ENCODE results near the gene TSEN2. TPM values are rescaled to one million over a fixed set of nuclear protein-coding genes. Genes with fewer than 3 reads are reported as not detected.

The TSEN2 gene
- total and polyA plus RNA-seq, 2 of the 13 experiments (the other 11 are each of a cell fraction or from before 2014, with no cell fraction given) = 11.0 to 17.3 TPM

GRCh38 chr3:12444582-12445471 lies 39.5 kb upstream of the TSEN2 start (continued):
- TF ChIP-seq ZNF710 (CRISPR knock-in tag; IDR thresholded peaks at IDR 0.05; ENCODE audit: borderline replicate concordance) (peak; percentile 0; the same call in 1 of the 2 replicates), ARNTL (CRISPR knock-in tag; IDR thresholded peaks at IDR 0.05) (no peak; the same call in 1 of the 2 replicates), ZNF468 (CRISPR knock-in tag; IDR thresholded peaks at IDR 0.05) (no peak), SP1 (IDR thresholded peaks at IDR 0.05) (no peak), SP1 (CRISPR knock-in tag; IDR thresholded peaks at IDR 0.05) (no peak), PHF8 (CRISPR knock-in tag; IDR thresholded peaks at IDR 0.05) (peak; percentile 49; the same call in 1 of the 2 replicates), PLSCR1 (CRISPR knock-in tag; IDR thresholded peaks at IDR 0.05; ENCODE audit: borderline replicate concordance) (no peak), CHD4 (IDR thresholded peaks at IDR 0.05; ENCODE audit: borderline replicate concordance, low read length) (peak; percentile 44; the same call in 1 of the 2 replicates), ZNF800 (CRISPR knock-in tag; IDR thresholded peaks at IDR 0.05) (no peak), EED (CRISPR knock-in tag; IDR thresholded peaks at IDR 0.05) (no peak), ZNF816 (CRISPR knock-in tag; IDR thresholded peaks at IDR 0.05; ENCODE audit: borderline replicate concordance) (no peak), SP140L (CRISPR knock-in tag; IDR thresholded peaks at IDR 0.05; ENCODE audit: borderline replicate concordance) (no peak), GATAD2A (CRISPR knock-in tag; IDR thresholded peaks at IDR 0.05) (peak; percentile 49; the same call in 1 of the 2 replicates), ATF2 (CRISPR knock-in tag; IDR thresholded peaks at IDR 0.05) (peak; percentile 14; the same call in 1 of the 2 replicates), MBD4 (IDR thresholded peaks at IDR 0.05; ENCODE audit: borderline replicate concordance, low read length) (no peak), NFATC3 (CRISPR knock-in tag; IDR thresholded peaks at IDR 0.05) (no peak), ZFP36L2 (CRISPR knock-in tag; IDR thresholded peaks at IDR 0.05) (no peak), IKZF4 (CRISPR knock-in tag; IDR thresholded peaks at IDR 0.05; ENCODE audit: borderline replicate concordance, low read depth, not compliant biosample characterization) (peak; percentile 59), FOSL1 (CRISPR knock-in tag; IDR thresholded peaks at IDR 0.05; ENCODE audit: borderline replicate concordance) (no peak)
- TF ChIP-seq, protein P1, sequence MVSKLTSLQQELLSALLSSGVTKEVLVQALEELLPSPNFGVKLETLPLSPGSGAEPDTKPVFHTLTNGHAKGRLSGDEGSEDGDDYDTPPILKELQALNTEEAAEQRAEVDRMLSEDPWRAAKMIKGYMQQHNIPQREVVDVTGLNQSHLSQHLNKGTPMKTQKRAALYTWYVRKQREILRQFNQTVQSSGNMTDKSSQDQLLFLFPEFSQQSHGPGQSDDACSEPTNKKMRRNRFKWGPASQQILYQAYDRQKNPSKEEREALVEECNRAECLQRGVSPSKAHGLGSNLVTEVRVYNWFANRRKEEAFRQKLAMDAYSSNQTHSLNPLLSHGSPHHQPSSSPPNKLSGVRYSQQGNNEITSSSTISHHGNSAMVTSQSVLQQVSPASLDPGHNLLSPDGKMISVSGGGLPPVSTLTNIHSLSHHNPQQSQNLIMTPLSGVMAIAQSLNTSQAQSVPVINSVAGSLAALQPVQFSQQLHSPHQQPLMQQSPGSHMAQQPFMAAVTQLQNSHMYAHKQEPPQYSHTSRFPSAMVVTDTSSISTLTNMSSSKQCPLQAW (CRISPR knock-in tag; IDR thresholded peaks at IDR 0.05) = peak; percentile 12; the same call in 1 of the 2 replicates
- TF ChIP-seq, protein P2, sequence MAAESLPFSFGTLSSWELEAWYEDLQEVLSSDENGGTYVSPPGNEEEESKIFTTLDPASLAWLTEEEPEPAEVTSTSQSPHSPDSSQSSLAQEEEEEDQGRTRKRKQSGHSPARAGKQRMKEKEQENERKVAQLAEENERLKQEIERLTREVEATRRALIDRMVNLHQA (CRISPR knock-in tag; IDR thresholded peaks at IDR 0.05) = no peak
